ENCODE measurements around the gene ADAMTS12.

The ADAMTS12 gene

DNA sequence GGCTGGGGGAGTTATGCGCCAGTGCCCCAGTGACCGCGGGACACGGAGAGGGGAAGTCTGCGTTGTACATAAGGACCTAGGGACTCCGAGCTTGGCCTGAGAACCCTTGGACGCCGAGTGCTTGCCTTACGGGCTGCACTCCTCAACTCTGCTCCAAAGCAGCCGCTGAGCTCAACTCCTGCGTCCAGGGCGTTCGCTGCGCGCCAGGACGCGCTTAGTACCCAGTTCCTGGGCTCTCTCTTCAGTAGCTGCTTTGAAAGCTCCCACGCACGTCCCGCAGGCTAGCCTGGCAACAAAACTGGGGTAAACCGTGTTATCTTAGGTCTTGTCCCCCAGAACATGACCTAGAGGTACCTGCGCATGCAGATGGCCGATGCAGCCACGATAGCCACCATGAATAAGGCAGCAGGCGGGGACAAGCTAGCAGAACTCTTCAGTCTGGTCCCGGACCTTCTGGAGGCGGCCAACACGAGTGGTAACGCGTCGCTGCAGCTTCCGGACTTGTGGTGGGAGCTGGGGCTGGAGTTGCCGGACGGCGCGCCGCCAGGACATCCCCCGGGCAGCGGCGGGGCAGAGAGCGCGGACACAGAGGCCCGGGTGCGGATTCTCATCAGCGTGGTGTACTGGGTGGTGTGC is 44.7 kb upstream of the ADAMTS12 start, which contains the start of gene RXFP3:
Gene RXFP3, plus strand, starts transcription at position 6 of the 636 bp plus-strand sequence. Its CDS starts 355 bp downstream, at position 361.
- Histone ChIP-seq H3K27ac (ENCODE audit: low read length) (no peak within 1 kb of the TSS), H3K4me2 (ENCODE audit: low read length) (no peak within 1 kb of the TSS), H3K36me3 (replicated peaks; ENCODE audit: low read depth, low read length) (no peaks in the 10 kb centered on the region), H3K9me3 (ENCODE audit: insufficient read depth, low read length) (no peaks in the 10 kb centered on the region), H3K9ac (ENCODE audit: low read length) (no peak within 1 kb of the TSS), H3K4me3 (ENCODE audit: low read length) (no peak within 1 kb of the TSS), H4K20me1 (ENCODE audit: insufficient read depth, low read length) (no peaks in the 10 kb centered on the region), H3K4me1 (ENCODE audit: low read length) (peaks cover 19% of the 10 kb centered on the region), H3K27me3 (ENCODE audit: low read depth, low read length) (no peaks in the 10 kb centered on the region), H2AFZ (ENCODE audit: low read depth, low read length) (no peak within 1 kb of the TSS), H3K79me2 (ENCODE audit: low read length) (no peaks in the 10 kb centered on the region)
- TF ChIP-seq EZH2phosphoT487 (IDR thresholded peaks at IDR 0.05; ENCODE audit: low read depth) = no peak
- TF ChIP-seq, protein P1, sequence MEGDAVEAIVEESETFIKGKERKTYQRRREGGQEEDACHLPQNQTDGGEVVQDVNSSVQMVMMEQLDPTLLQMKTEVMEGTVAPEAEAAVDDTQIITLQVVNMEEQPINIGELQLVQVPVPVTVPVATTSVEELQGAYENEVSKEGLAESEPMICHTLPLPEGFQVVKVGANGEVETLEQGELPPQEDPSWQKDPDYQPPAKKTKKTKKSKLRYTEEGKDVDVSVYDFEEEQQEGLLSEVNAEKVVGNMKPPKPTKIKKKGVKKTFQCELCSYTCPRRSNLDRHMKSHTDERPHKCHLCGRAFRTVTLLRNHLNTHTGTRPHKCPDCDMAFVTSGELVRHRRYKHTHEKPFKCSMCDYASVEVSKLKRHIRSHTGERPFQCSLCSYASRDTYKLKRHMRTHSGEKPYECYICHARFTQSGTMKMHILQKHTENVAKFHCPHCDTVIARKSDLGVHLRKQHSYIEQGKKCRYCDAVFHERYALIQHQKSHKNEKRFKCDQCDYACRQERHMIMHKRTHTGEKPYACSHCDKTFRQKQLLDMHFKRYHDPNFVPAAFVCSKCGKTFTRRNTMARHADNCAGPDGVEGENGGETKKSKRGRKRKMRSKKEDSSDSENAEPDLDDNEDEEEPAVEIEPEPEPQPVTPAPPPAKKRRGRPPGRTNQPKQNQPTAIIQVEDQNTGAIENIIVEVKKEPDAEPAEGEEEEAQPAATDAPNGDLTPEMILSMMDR (IDR thresholded peaks at IDR 0.05; ENCODE audit: low read depth, low read length) = no peak

DNA sequence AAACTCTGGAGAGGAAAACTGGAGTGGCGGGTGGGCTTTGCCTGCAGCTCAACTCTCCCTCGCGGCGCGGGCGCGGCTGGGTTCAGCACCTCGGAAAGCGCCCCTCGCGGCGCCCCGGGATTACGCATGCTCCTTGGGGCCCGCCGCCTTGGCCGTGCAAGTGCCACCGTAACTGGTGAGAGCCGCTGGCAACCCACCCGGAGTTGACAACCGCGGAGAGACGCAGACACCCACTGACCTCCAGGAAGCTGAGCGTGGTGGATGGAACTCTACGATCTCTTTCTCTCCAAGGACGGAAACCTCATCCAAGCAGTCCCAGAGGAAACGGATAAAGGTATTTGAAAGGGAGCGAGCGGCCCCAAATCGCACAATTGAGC is 44.2 kb upstream of the ADAMTS12 start:
- H3K4me2 ChIP-seq (ENCODE audit: low read length) = no peak overlapping the region
- H3K4me3 ChIP-seq (ENCODE audit: low read length) = no peak overlapping the region

DNA sequence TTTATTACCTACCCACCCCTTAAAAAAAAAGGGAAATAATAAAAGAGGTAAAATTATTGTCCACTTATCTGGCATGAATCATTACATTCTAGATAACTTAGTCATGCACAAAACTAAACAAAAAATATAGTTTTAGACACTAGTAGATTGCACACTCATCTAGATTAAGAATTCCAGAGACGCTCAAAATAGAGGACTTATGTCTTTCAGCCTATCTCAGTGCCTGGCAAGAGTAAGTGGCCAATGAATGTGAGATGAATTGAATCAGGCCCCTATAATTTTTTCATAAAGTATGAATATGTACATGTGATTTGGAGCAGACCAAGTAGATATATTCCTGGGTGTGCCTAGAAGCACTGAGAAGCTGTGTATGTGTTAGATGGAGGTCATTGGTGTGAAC is 42.4 kb upstream of the ADAMTS12 start:
- H3K79me2 ChIP-seq (ENCODE audit: low read length) = no peaks in the 10 kb centered on the region
- H4K20me1 ChIP-seq (ENCODE audit: insufficient read depth, low read length) = no peaks in the 10 kb centered on the region
- no peak overlapping the region for H2AFZ ChIP-seq (ENCODE audit: low read depth, low read length)
- H3K4me2 ChIP-seq (ENCODE audit: low read length) = peak overlapping the region; percentile 63
- H3K36me3 ChIP-seq (replicated peaks; ENCODE audit: low read depth, low read length) = no peaks in the 10 kb centered on the region
- H3K4me3 ChIP-seq (ENCODE audit: low read length) = 0 out of 2 replicates have a peak overlapping the region, but pooled peaks have one; percentile 12
- no peaks in the 10 kb centered on the region for H3K9me3 ChIP-seq (ENCODE audit: insufficient read depth, low read length)
- H3K27me3 ChIP-seq (ENCODE audit: low read depth, low read length) = no peaks in the 10 kb centered on the region
- peak overlapping the region; percentile 80 for H3K27ac ChIP-seq (ENCODE audit: low read length)
- H3K4me1 ChIP-seq (ENCODE audit: low read length) = peaks cover 29% of the 10 kb centered on the region
- H3K9ac ChIP-seq (ENCODE audit: low read length) = peak overlapping the region; percentile 47
- TF ChIP-seq, protein P1 (IDR thresholded peaks at IDR 0.05; ENCODE audit: low read depth, low read length) = no peak
- no peak for TF ChIP-seq EZH2phosphoT487 (IDR thresholded peaks at IDR 0.05; ENCODE audit: low read depth)

More for the DNA sequence above, 44.2 kb upstream of the ADAMTS12 start:
- no peak for TF ChIP-seq EZH2phosphoT487 (IDR thresholded peaks at IDR 0.05; ENCODE audit: low read depth)
- TF ChIP-seq, protein P1 (IDR thresholded peaks at IDR 0.05; ENCODE audit: low read depth, low read length) = no peak
- Histone ChIP-seq H3K27me3 (ENCODE audit: low read depth, low read length) (no peaks in the 10 kb centered on the region), H3K79me2 (ENCODE audit: low read length) (no peaks in the 10 kb centered on the region), H3K36me3 (replicated peaks; ENCODE audit: low read depth, low read length) (no peaks in the 10 kb centered on the region), H4K20me1 (ENCODE audit: insufficient read depth, low read length) (no peaks in the 10 kb centered on the region), H3K4me1 (ENCODE audit: low read length) (peaks cover 19% of the 10 kb centered on the region), H3K9me3 (ENCODE audit: insufficient read depth, low read length) (no peaks in the 10 kb centered on the region), H3K9ac (ENCODE audit: low read length) (no peak overlapping the region), H2AFZ (ENCODE audit: low read depth, low read length) (no peak overlapping the region), H3K27ac (ENCODE audit: low read length) (no peak overlapping the region)

DNA sequence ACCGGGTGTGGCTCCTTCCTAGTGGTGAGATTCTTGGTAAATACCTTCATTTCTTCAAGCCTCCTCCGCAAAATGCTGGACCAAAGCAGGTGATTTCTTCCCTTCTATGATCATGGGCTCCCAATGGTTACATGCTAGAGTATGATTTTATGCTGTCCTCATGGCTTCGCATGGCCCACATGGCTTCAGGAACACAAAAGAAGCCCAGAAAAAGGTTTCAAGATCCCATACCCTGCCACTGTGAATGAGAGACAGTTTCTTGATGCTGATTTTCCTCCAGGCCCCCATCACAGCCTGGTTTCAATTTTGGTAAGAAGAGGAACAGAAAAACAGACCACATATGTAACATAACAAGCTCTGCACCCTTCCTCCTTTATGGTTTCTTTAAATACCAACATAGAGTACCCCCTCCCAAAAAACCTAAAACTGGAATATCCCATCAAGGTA is 42.0 kb upstream of the ADAMTS12 start:
- H3K36me3 ChIP-seq (replicated peaks; ENCODE audit: low read depth, low read length) = no peaks in the 10 kb centered on the region
- peak overlapping the region; percentile 63 for H3K4me2 ChIP-seq (ENCODE audit: low read length)
- H3K4me3 ChIP-seq (ENCODE audit: low read length) = 0 out of 2 replicates have a peak overlapping the region, but pooled peaks have one; percentile 12
- H2AFZ ChIP-seq (ENCODE audit: low read depth, low read length) = no peak overlapping the region
- TF ChIP-seq EZH2phosphoT487 (IDR thresholded peaks at IDR 0.05; ENCODE audit: low read depth) = no peak
- no peaks in the 10 kb centered on the region for H3K79me2 ChIP-seq (ENCODE audit: low read length)
- peak overlapping the region; percentile 80 for H3K27ac ChIP-seq (ENCODE audit: low read length)
- H3K4me1 ChIP-seq (ENCODE audit: low read length) = peaks cover 30% of the 10 kb centered on the region
- no peaks in the 10 kb centered on the region for H3K9me3 ChIP-seq (ENCODE audit: insufficient read depth, low read length)
- peak overlapping the region; percentile 52; the same call in 1 of the 2 replicates for H3K9ac ChIP-seq (ENCODE audit: low read length)
- H4K20me1 ChIP-seq (ENCODE audit: insufficient read depth, low read length) = no peaks in the 10 kb centered on the region
- H3K27me3 ChIP-seq (ENCODE audit: low read depth, low read length) = no peaks in the 10 kb centered on the region
